ENCODE measurements around the gene CLSTN3. TPM values are rescaled to one million over a fixed set of nuclear protein-coding genes. Genes with fewer than 3 reads are reported as not detected.

CLSTN3 gene
- polyA plus RNA-seq, 1 of the 3 experiments (the other 2 are of a cell fraction) = 12.7 TPM

DNA sequence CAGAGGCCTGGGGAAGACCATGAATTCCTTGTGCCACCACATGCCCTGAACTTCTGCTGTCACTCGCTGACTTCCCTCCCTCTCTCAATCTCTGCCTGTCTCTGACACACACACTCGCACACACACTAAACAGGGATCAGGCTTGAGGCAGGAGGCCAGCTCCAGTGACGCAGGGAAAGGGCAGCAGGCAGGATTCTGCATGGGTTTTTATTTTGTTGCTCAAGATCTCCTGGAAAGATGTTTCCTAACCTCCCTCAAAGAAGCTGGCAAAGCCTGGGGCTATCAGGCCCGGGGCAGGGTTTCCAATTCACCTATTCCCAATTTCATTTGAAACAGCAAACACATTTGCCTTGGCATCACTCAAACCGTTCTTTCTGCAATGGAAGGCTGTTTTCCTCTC lies 31.6 kb downstream of the CLSTN3 start:
- no peak overlapping the region for H3K4me2 ChIP-seq
- ChIA-PET CTCF (interaction anchor here (0.6 to 5.6 kb wide), 9 partner anchors 8 to 54 kb away, joined by 3 to 37 read pairs (median 4); no protein-coding TSS in a partner anchor), POLR2A (no interaction called here)
- no peaks in the 10 kb centered on the region for H3K36me3 ChIP-seq (replicated peaks in 1 of 2; ENCODE audit: control insufficient read depth in 1 of 2, insufficient read depth in 2 of 2, low read length in 1 of 2)
- no peak for DNase-seq
- no peak overlapping the region for H2AFZ ChIP-seq (ENCODE audit: low read depth)
- peaks cover 0 to 19% of the 10 kb centered on the region in 2 experiments; a peak in 1 of 4 replicates for H3K4me1 ChIP-seq (ENCODE audit: control insufficient read depth in 1 of 2, insufficient read depth in 2 of 2, low read depth in 1 of 2, low read length in 1 of 2)
- 57% methylated on average over 5 of the region's 5 CpGs for WGBS (ENCODE audit: low lambda C conversion rate)
- no peaks in the 10 kb centered on the region for H4K20me1 ChIP-seq (ENCODE audit: insufficient read depth)
- no peak for TF ChIP-seq MXI1 (IDR thresholded peaks at IDR 0.05; ENCODE audit: low read depth, low read length)
- TF ChIP-seq, protein P1, sequence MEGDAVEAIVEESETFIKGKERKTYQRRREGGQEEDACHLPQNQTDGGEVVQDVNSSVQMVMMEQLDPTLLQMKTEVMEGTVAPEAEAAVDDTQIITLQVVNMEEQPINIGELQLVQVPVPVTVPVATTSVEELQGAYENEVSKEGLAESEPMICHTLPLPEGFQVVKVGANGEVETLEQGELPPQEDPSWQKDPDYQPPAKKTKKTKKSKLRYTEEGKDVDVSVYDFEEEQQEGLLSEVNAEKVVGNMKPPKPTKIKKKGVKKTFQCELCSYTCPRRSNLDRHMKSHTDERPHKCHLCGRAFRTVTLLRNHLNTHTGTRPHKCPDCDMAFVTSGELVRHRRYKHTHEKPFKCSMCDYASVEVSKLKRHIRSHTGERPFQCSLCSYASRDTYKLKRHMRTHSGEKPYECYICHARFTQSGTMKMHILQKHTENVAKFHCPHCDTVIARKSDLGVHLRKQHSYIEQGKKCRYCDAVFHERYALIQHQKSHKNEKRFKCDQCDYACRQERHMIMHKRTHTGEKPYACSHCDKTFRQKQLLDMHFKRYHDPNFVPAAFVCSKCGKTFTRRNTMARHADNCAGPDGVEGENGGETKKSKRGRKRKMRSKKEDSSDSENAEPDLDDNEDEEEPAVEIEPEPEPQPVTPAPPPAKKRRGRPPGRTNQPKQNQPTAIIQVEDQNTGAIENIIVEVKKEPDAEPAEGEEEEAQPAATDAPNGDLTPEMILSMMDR (IDR thresholded peaks at IDR 0.05) = no peak
- TF ChIP-seq TAF1 (IDR thresholded peaks at IDR 0.05; ENCODE audit: borderline replicate concordance, low read depth, low read length) = no peak
- TF ChIP-seq NRF1 (IDR thresholded peaks at IDR 0.05; ENCODE audit: low read depth, low read length) = no peak
- TF ChIP-seq TEAD4 (IDR thresholded peaks at IDR 0.05; ENCODE audit: borderline replicate concordance, insufficient read depth) = no peak
- TF ChIP-seq, protein P2, sequence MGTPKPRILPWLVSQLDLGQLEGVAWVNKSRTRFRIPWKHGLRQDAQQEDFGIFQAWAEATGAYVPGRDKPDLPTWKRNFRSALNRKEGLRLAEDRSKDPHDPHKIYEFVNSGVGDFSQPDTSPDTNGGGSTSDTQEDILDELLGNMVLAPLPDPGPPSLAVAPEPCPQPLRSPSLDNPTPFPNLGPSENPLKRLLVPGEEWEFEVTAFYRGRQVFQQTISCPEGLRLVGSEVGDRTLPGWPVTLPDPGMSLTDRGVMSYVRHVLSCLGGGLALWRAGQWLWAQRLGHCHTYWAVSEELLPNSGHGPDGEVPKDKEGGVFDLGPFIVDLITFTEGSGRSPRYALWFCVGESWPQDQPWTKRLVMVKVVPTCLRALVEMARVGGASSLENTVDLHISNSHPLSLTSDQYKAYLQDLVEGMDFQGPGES (IDR thresholded peaks at IDR 0.05; ENCODE audit: low read depth, low read length) = no peak
- TF ChIP-seq FOXJ3 (CRISPR knock-in tag; IDR thresholded peaks at IDR 0.05) = no peak
- TF ChIP-seq FOSL2 (IDR thresholded peaks at IDR 0.05; ENCODE audit: borderline replicate concordance, low read depth) = no peak
- no peak for TF ChIP-seq EZH2phosphoT487 (IDR thresholded peaks at IDR 0.05; ENCODE audit: borderline replicate concordance, low read depth)
- TF ChIP-seq, protein P3, sequence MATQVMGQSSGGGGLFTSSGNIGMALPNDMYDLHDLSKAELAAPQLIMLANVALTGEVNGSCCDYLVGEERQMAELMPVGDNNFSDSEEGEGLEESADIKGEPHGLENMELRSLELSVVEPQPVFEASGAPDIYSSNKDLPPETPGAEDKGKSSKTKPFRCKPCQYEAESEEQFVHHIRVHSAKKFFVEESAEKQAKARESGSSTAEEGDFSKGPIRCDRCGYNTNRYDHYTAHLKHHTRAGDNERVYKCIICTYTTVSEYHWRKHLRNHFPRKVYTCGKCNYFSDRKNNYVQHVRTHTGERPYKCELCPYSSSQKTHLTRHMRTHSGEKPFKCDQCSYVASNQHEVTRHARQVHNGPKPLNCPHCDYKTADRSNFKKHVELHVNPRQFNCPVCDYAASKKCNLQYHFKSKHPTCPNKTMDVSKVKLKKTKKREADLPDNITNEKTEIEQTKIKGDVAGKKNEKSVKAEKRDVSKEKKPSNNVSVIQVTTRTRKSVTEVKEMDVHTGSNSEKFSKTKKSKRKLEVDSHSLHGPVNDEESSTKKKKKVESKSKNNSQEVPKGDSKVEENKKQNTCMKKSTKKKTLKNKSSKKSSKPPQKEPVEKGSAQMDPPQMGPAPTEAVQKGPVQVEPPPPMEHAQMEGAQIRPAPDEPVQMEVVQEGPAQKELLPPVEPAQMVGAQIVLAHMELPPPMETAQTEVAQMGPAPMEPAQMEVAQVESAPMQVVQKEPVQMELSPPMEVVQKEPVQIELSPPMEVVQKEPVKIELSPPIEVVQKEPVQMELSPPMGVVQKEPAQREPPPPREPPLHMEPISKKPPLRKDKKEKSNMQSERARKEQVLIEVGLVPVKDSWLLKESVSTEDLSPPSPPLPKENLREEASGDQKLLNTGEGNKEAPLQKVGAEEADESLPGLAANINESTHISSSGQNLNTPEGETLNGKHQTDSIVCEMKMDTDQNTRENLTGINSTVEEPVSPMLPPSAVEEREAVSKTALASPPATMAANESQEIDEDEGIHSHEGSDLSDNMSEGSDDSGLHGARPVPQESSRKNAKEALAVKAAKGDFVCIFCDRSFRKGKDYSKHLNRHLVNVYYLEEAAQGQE (IDR thresholded peaks at IDR 0.05; ENCODE audit: low read depth, low read length) = no peak
- no peak for TF ChIP-seq ELF1 (IDR thresholded peaks at IDR 0.05)
- TF ChIP-seq RCOR1 (IDR thresholded peaks at IDR 0.05; ENCODE audit: low read length) = no peak
- TF ChIP-seq JUND (IDR thresholded peaks at IDR 0.05) = no peak
- no peak for TF ChIP-seq RXRA (IDR thresholded peaks at IDR 0.05; ENCODE audit: borderline replicate concordance, low read depth)
- H3K4me3 ChIP-seq (ENCODE audit: low read depth in 2 of 2, low read length in 1 of 2) = no peak overlapping the region
- H3K79me2 ChIP-seq (ENCODE audit: insufficient read depth) = no peaks in the 10 kb centered on the region
- H3F3A ChIP-seq (replicated peaks; ENCODE audit: insufficient read depth) = no peaks in the 10 kb centered on the region
- no peaks in the 10 kb centered on the region for H3K9me2 ChIP-seq
- H3K27ac ChIP-seq (ENCODE audit: low read depth in 2 of 2, low read length in 1 of 2) = no peak overlapping the region
- no peaks in the 10 kb centered on the region for H3K9me3 ChIP-seq
- H3K27me3 ChIP-seq (ENCODE audit: insufficient read depth) = no peaks in the 10 kb centered on the region; the same call in 1 of the 2 replicates
- H3K9ac ChIP-seq = no peak overlapping the region

Measured in SK-N-SH (cell line).